Lower leg skin (tissue), 4 donors: ENCODE measurements around the gene KCNN3. TPM values are rescaled to one million over a fixed set of nuclear protein-coding genes. Genes with fewer than 3 reads are reported as not detected.

Experiments
- DNase-seq, 2 donors: peaks; one replicate each; pipeline ENCODE4 v3.0.0-alpha.2; 2019; ENCODE audit warnings: low spot score in 2 of 2
- H3K4me3 ChIP-seq: fragments of 200-600 bp; sonication (generic); 2 replicates; pipeline ENCODE4 v1.5.1; 2017; ENCODE audit warnings: mild to moderate bottlenecking, low read depth; ENCODE audit not compliant: poor library complexity, severe bottlenecking
- POLR2A ChIP-seq, 2 donors: fragments of 450-650 bp; IDR thresholded peaks; one replicate each; pipeline ENCODE4 v1.6.1; 2016 to 2017; ENCODE audit warnings: antibody characterized with exemption in 2 of 2, mild to moderate bottlenecking in 1 of 2, moderate library complexity in 1 of 2
- WGBS, 2 donors: methylation state at CpG; one replicate each; pipeline ENCODE4 v1.1.5; 2018; 5-methylcytosine and 5-hydroxymethylcytosine counted together
- intact Hi-C: fragments of 100-400 bp; cut with DNase I; formaldehyde crosslinking; loops from one replicate; pipeline ENCODE4 v1.15.0; 2023; ENCODE audit warnings: low total_unique reads
- total RNA-seq, 4 donors: library from RNA; depleted of rRNA; stranded (reverse); fragments of >200 nt; gene quantifications; one replicate each; pipeline ENCODE4 v1.1.0, GENCODE V29; 2016
- TF ChIP-seq, protein P1 (sequence below), 3 donors: fragments of 450-650 bp; IDR thresholded peaks; one replicate each; pipeline ENCODE4 v1.5.1; 2016; ENCODE audit warnings: antibody characterized with exemption in 3 of 3, mild to moderate bottlenecking in 3 of 3, moderate library complexity in 2 of 3

Gene KCNN3
- total RNA-seq, 4 donors from 2014 or later: 0.13 to 2.1 (median 0.36) TPM

DNA sequence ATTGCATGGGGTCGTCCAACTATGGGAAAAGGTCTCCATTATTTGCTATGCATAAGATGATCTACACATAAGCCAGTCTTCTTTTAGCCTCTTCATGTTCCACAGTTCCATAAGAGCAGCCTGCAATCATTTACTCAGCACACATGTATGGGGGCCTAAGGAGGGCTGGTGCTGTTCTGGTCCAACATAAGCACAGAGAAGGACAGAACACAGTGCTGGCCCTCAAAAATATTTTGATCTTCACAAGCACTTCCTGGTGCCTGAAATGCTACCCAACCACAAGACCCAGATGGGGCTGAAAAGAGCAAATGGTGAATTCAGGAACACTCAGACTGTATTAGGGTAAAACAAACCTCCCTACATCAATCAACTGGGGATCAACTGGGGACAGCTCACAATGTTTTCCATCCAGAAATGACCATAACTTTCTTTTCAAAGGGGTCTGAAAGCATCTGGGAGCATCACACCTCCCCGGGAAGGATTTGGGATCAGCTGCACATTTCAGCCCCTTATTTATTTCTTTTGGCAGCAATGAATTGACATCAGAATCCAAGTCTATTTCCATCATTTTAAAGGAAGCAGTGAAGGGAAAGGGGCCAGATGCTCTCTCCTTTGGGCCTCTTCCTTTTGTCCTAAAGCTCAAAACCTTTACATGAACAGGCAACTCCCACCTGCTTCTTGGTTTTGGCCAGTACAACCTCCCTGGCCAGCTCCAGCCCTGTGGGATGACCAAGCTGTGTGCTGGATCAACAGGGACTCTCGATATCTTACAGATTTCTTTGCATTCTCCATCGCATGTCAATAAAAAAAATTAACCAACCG is 45.7 kb downstream of the KCNN3 start:
- WGBS, 2 donors: 85 to 89% methylated on average over 5 of the region's 5 CpGs
- DNase-seq: no peak
- TF ChIP-seq, protein P1, sequence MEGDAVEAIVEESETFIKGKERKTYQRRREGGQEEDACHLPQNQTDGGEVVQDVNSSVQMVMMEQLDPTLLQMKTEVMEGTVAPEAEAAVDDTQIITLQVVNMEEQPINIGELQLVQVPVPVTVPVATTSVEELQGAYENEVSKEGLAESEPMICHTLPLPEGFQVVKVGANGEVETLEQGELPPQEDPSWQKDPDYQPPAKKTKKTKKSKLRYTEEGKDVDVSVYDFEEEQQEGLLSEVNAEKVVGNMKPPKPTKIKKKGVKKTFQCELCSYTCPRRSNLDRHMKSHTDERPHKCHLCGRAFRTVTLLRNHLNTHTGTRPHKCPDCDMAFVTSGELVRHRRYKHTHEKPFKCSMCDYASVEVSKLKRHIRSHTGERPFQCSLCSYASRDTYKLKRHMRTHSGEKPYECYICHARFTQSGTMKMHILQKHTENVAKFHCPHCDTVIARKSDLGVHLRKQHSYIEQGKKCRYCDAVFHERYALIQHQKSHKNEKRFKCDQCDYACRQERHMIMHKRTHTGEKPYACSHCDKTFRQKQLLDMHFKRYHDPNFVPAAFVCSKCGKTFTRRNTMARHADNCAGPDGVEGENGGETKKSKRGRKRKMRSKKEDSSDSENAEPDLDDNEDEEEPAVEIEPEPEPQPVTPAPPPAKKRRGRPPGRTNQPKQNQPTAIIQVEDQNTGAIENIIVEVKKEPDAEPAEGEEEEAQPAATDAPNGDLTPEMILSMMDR (IDR thresholded peaks at IDR 0.05): no peak
- no peak for TF ChIP-seq POLR2A (IDR thresholded peaks at IDR 0.05)
- no peak overlapping the region for H3K4me3 ChIP-seq
- intact Hi-C loops: no loop called here

DNA sequence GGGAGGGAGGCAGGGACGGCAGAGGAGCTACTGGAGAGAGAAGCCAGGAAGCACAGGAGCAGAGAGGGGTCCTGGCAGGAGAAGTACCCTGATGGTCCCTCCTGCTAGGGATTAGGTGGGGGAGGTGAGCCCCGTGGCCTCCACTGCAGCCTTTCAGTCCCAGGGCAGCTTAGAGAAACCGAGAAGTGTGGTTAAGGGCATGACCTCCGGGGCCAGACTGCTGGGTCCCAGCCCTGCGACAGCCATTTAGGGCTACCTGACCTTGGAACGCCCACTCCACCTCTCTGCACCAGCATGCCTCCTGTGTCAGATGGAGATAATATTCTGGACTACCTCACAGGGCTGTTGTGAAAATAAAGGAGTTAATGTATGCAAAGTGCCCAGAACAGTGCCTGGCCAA is 47.4 kb downstream of the KCNN3 start:
- WGBS, 2 donors: 90 to 93% methylated on average over 6 of the region's 6 CpGs
- no peak for TF ChIP-seq POLR2A (IDR thresholded peaks at IDR 0.05)
- TF ChIP-seq, protein P1 (IDR thresholded peaks at IDR 0.05): no peak
- H3K4me3 ChIP-seq: no peak overlapping the region
- DNase-seq: no peak
- intact Hi-C loops: no loop called here

DNA sequence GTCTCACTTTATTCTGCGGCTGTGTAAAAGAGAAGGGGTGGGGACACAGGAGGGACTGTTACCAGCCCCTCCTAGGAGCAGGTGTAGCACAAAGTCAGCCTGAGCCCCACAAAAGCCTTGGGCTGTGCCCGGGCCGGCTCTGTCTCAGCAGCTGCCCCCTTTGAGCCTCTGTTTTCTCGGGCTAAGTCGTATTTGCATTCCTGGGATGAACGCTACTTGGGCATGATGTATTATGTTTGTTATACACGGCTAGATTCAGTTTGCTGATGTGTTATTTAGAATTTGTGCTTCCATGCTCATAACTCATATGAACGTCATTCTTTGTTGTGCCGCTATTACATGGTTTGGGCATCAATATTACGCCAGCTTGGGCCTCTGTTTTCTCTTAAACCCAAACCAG is 47.8 kb downstream of the KCNN3 start:
- intact Hi-C loops: no loop called here
- no peak overlapping the region for H3K4me3 ChIP-seq
- 93 to 94% methylated on average over 10 of the region's 10 CpGs for WGBS, 2 donors
- DNase-seq: no peak
- TF ChIP-seq POLR2A (IDR thresholded peaks at IDR 0.05): no peak
- TF ChIP-seq, protein P1 (IDR thresholded peaks at IDR 0.05): no peak

DNA sequence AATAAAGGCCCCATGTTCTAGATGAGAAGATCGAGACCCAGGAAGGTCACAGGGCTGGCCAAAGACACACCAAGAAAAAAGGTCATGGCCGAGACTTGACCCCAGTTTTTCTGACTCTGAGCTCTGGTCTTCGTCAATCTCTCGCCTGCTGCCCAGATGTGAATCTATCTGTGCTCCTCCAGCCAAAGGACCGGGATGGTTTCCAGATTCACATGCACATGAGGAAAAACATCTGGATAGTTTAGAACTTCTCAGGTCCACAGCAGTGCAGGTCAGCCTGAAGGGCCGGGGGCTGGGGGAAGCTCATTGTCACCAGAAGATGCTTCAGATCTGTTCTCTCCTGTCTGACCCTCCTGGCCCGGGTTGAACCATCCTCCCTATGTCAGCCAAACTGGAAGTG is 49.0 kb downstream of the KCNN3 start:
- intact Hi-C loops: no loop called here
- TF ChIP-seq, protein P1 (IDR thresholded peaks at IDR 0.05): no peak
- no peak for TF ChIP-seq POLR2A (IDR thresholded peaks at IDR 0.05)
- DNase-seq: no peak

DNA sequence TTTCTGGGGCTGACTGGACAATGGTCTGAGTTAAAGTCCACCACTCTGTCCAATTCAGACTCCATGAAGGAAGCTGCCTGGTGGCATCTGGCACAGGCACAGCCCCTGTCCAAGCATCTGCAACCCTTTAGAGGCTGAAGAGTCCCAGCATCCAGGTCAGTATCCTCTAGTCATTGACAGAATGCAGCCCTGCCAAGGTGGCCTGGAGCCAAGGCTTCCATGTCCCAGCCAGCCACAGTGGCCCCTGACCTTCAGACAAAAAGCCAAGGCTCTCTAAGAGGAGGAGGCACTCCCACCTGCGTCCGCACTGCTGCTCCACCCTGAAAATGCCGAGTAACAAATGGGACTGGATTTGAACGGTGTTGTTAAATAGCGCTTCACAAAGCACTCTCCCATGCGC is 49.4 kb downstream of the KCNN3 start:
- intact Hi-C loops: no loop called here
- DNase-seq: no peak
- no peak overlapping the region for H3K4me3 ChIP-seq
- WGBS, 2 donors: 92 to 97% methylated on average over 6 of the region's 6 CpGs
- TF ChIP-seq, protein P1 (IDR thresholded peaks at IDR 0.05): no peak
- TF ChIP-seq POLR2A (IDR thresholded peaks at IDR 0.05): no peak

More for the DNA sequence above, 49.0 kb downstream of the KCNN3 start:
- 65 to 67% methylated on average over 7 of the region's 7 CpGs for WGBS, 2 donors
- no peak overlapping the region for H3K4me3 ChIP-seq
